K562 (cell line): ENCODE results near the gene HNRNPH1. TPM values are rescaled to one million over a fixed set of nuclear protein-coding genes. Genes with fewer than 3 reads are reported as not detected.
A peak's percentile ranks its signal among the peaks of the same experiment; 100 is the strongest.

Experiments
- ATAC-seq: fragments of 200-7000 bp; cut with Tn5 transposase; 3 replicates; pipeline ENCODE4 v1.9.1; 2020; ENCODE audit warnings: moderate library complexity
- BruUV-seq: library from RNA; stranded (reverse); fragments of 400-500 nt; replicated peaks from 2 replicates; lab custom pipeline; 2021; lab: Mats Ljungman, UMichigan
- CTCF ChIA-PET: fragments of 300-600 bp; formaldehyde crosslinking; extraction: SDS; loops from one replicate; lab custom pipeline; 2021; ENCODE audit warnings: low intra/inter-chr PET ratio; lab: Yijun Ruan, JAX
- POLR2A ChIA-PET: fragments of 300-600, 350-650 bp; sonication (Branson Sonifier 250); formaldehyde crosslinking; extraction: SDS; loops from one replicate; lab custom pipeline; 2021; ENCODE audit warnings: antibody characterized with exemption, inconsistent platforms; lab: Yijun Ruan, JAX
- DNase-seq, 4 experiments: peaks; one replicate each; pipeline versions ENCODE4 v3.0.0 to v3.0.0-alpha.2; 2011 to 2018; ENCODE audit warnings: low spot score in 3 of 4, mixed read lengths in 3 of 4; ENCODE audit errors: extremely low read depth in 1 of 4
- FAIRE-seq: peaks from 2 replicates; lab custom pipeline; 2011; peaks lifted over from hg19 to GRCh38; lab: Jason Lieb, UNC
- H2AFZ ChIP-seq: 2 replicates; pipeline ENCODE4 v1.6.0; 2011; ENCODE audit warnings: low read depth, low read length, control low read depth, inconsistent platforms
- H3K27ac ChIP-seq: fragments of 200-600 bp; 3 replicates; pipeline ENCODE4 v1.8.0; 2011; ENCODE audit warnings: low read depth, mild to moderate bottlenecking, control low read depth, inconsistent platforms, low read length, moderate library complexity, mixed read lengths; ENCODE audit errors: extremely low read depth
- H3K27me3 ChIP-seq, 2 experiments: fragments of 300-600 bp in 1 of 2; 2 replicates in 1 of 2; 3 replicates in 1 of 2; pipeline versions ENCODE4 v1.6.0 to v1.8.0; 2011; ENCODE audit warnings: inconsistent platforms in 2 of 2, low read length in 2 of 2, mild to moderate bottlenecking in 1 of 2, mixed read lengths in 1 of 2, moderate library complexity in 1 of 2; ENCODE audit not compliant: control insufficient read depth in 2 of 2, insufficient read depth in 2 of 2
- H3K36me3 ChIP-seq: fragments of 300-600 bp; 3 replicates; pipeline ENCODE4 v1.8.0; 2011; ENCODE audit warnings: mild to moderate bottlenecking, low read length, inconsistent platforms; ENCODE audit not compliant: control insufficient read depth, insufficient read depth
- H3K4me1 ChIP-seq, 2 experiments: fragments of 200-600 bp in 1 of 2; replicated peaks in 1 of 2; 2 replicates in 1 of 2; 3 replicates in 1 of 2; pipeline versions ENCODE4 v1.5.1 to v1.8.0; 2011; ENCODE audit warnings: inconsistent platforms in 2 of 2, low read length in 2 of 2, mild to moderate bottlenecking in 1 of 2, mixed read lengths in 1 of 2, moderate library complexity in 1 of 2; ENCODE audit not compliant: control insufficient read depth in 2 of 2, insufficient read depth in 2 of 2
- H3K4me2 ChIP-seq: 2 replicates; pipeline ENCODE4 v1.6.1; 2011; ENCODE audit warnings: low read length, control low read depth, inconsistent platforms, mixed read lengths; ENCODE audit not compliant: insufficient read depth
- H3K4me3 ChIP-seq: fragments of 200-600 bp; sonication (generic), shearing (Covaris generic); 2 replicates; pipeline ENCODE4 v1.5.1; 2016; ENCODE audit warnings: control low read depth, inconsistent platforms
- H3K79me2 ChIP-seq: fragments of 200-600 bp; 3 replicates; pipeline ENCODE4 v1.8.0; 2011; ENCODE audit warnings: low read length, inconsistent platforms; ENCODE audit not compliant: control insufficient read depth, insufficient read depth
- H3K9ac ChIP-seq, 2 experiments: 2 replicates each; pipeline versions ENCODE4 v1.6.0 to v1.6.1; 2011; ENCODE audit warnings: low read depth in 2 of 2, low read length in 2 of 2, control low read depth in 1 of 2, inconsistent platforms in 1 of 2, mild to moderate bottlenecking in 1 of 2, mixed read lengths in 1 of 2; ENCODE audit not compliant: insufficient read depth in 1 of 2
- H3K9me1 ChIP-seq: one replicate; pipeline ENCODE4 v1.6.0; 2011; ENCODE audit warnings: inconsistent platforms, mild to moderate bottlenecking, low read length, moderate library complexity; ENCODE audit not compliant: control insufficient read depth, insufficient read depth
- H3K9me3 ChIP-seq: replicated peaks from 2 replicates; pipeline ENCODE4 v1.5.1; 2011; ENCODE audit warnings: low read depth, low read length, inconsistent platforms; ENCODE audit not compliant: control insufficient read depth, insufficient read depth
- H4K20me1 ChIP-seq: replicated peaks from 2 replicates; pipeline ENCODE4 v1.6.1; 2011; ENCODE audit warnings: low read length, inconsistent platforms, mixed read lengths; ENCODE audit not compliant: control insufficient read depth, insufficient read depth
- CHD1 ChIP-seq: fragments of 200-600 bp; sonication (generic); IDR thresholded peaks from one replicate; pipeline ENCODE4 v1.6.1; 2012; ENCODE audit warnings: mild to moderate bottlenecking, moderate library complexity, low read length, inconsistent platforms
- CREB5 ChIP-seq: fragments of 250-450 bp; sonication (Bioruptor Pico); IDR thresholded peaks from 2 replicates; pipeline ENCODE4 v1.5.0; 2020; ENCODE audit warnings: mild to moderate bottlenecking
- HOXB6 ChIP-seq: fragments of 250-450 bp; sonication (Bioruptor Pico); IDR thresholded peaks from 2 replicates; pipeline ENCODE4 v1.5.1; 2022; ENCODE audit warnings: mild to moderate bottlenecking, borderline replicate concordance
- MECOM ChIP-seq: fragments of 250-450 bp; sonication (Bioruptor Pico); IDR thresholded peaks from 2 replicates; pipeline ENCODE4 v1.8.0; 2022; ENCODE audit warnings: inconsistent platforms
- RBM17 ChIP-seq: fragments of 200-400 bp; formaldehyde crosslinking; IDR thresholded peaks from 2 replicates; pipeline ENCODE4 v1.6.1; 2017; ENCODE audit warnings: low read depth, mild to moderate bottlenecking, low read length, borderline replicate concordance
- RERE ChIP-seq: sonication (generic); formaldehyde crosslinking; IDR thresholded peaks from 2 replicates; pipeline ENCODE4 v1.8.0; 2023; ENCODE audit warnings: missing genetic modification reagents, mild to moderate bottlenecking, borderline replicate concordance
- SMAD2 ChIP-seq: fragments of 150-350 bp; IDR thresholded peaks from 2 replicates; pipeline ENCODE4 v1.6.1; 2014; ENCODE audit warnings: low read depth, mild to moderate bottlenecking, low read length
- SRSF7 ChIP-seq: fragments of 200-400 bp; formaldehyde crosslinking; optimal IDR thresholded peaks from 2 replicates; pipeline ENCODE3; 2017; ENCODE audit warnings: mild to moderate bottlenecking, low read depth, low read length
- TCFL5 ChIP-seq: fragments of 250-450 bp; sonication (Bioruptor Pico); conservative IDR thresholded peaks from 2 replicates; pipeline ENCODE4 v1.6.1; 2021; ENCODE audit warnings: mild to moderate bottlenecking, moderate library complexity, matching md5 sums
- ZC3H8 ChIP-seq: fragments of 450-650 bp; IDR thresholded peaks from 2 replicates; pipeline ENCODE4 v1.6.1; 2017
- ZNF431 ChIP-seq: sonication (generic); formaldehyde crosslinking; IDR thresholded peaks from 2 replicates; pipeline ENCODE4 v1.8.0; 2022; ENCODE audit warnings: mild to moderate bottlenecking, missing genetic modification reagents
- ZNF592 ChIP-seq: fragments of 450-650 bp; IDR thresholded peaks from 2 replicates; pipeline ENCODE4 v1.6.1; 2017; ENCODE audit warnings: antibody characterized with exemption, mild to moderate bottlenecking
- ZNF717 ChIP-seq: fragments of 250-450 bp; sonication (Bioruptor Pico); IDR thresholded peaks from 2 replicates; pipeline ENCODE4 v1.5.0; 2021
- WGBS: fragments of 100-300 bp; shearing (Covaris generic); methylation state at CpG from one replicate; pipeline ENCODE4 v1.1.6; 2016; ENCODE audit warnings: low coverage, mixed read lengths; ENCODE audit not compliant: insufficient coverage; ENCODE audit errors: missing lambda C conversion rate; 5-methylcytosine and 5-hydroxymethylcytosine counted together
- in situ Hi-C: fragments of 300-500 bp; cut with MboI; formaldehyde crosslinking; loops from 4 replicates; pipeline ENCODE4 v1.15.0; 2018; ENCODE audit warnings: inconsistent platforms, mixed read lengths
- intact Hi-C: fragments of 100-400 bp; cut with micrococcal nuclease; formaldehyde crosslinking; loops from 2 replicates; pipeline ENCODE4 v1.14.2; 2022
- polyA plus RNA-seq, 8 experiments: library from polyadenylated mRNA; depleted of rRNA in 4 of 8; stranded (reverse) in 5 of 8; unstranded in 3 of 8; fragments of >200 nt; fragmentation: Nextera tagmentation in 2 of 8; fragmentation: Illumina TruSeq in 1 of 8; extraction: Ambion mirVana in 2 of 8; extraction: Trizol in 1 of 8; gene quantifications; 2 replicates each; pipeline versions ENCODE4 v1.2.1 to v1.2.3, GENCODE V29; 2011 to 2014; ENCODE audit warnings: inconsistent platforms in 1 of 8, missing spikeins in 1 of 8
- total RNA-seq, 7 experiments: library from RNA; depleted of rRNA in 6 of 7; stranded (reverse); fragments of >200 nt in 6 of 7; fragmentation: Illumina TruSeq in 2 of 7; extraction: Trizol in 2 of 7; gene quantifications; 2 replicates each; pipeline versions ENCODE4 v1.2.1 to v1.2.3, GENCODE V29; 2011 to 2021; ENCODE audit warnings: low replicate concordance in 1 of 7

The HNRNPH1 gene
- total and polyA plus RNA-seq, 9 of the 15 experiments (the other 6 are each of a cell fraction or from before 2014, with no cell fraction given) = 103 to 656 (median 561) TPM

- no TSS peak for BruUV-seq
- Histone ChIP-seq H3K4me3 (no peak overlapping the region), H3K9me1 (no peaks in the 10 kb centered on the region), H3K36me3 (peaks cover 98% of the 10 kb centered on the region), H3K27ac (no peak overlapping the region), H3K27me3 (no peaks in the 10 kb centered on the region), H3K4me2 (no peak overlapping the region), H3K9ac (no peak overlapping the region), H3K79me2 (peaks cover 59% of the 10 kb centered on the region)
- CTCF ChIA-PET = no interaction called here
- intact Hi-C loops = no loop called here
- 90% methylated on average over 2 of the region's 2 CpGs for WGBS
- peak in 1 of 4 experiments; percentile 5 for DNase-seq
- in situ Hi-C loops = no loop called here
- TF ChIP-seq RERE (CRISPR knock-in tag) = no peak
- TF ChIP-seq MECOM (CRISPR knock-in tag) = no peak
- no peak for TF ChIP-seq SRSF7
- TF ChIP-seq ZC3H8 = no peak
- no peak for TF ChIP-seq ZNF717
- TF ChIP-seq CREB5 (CRISPR knock-in tag) = no peak
- no peak for TF ChIP-seq TCFL5 (CRISPR knock-in tag)
- no peak for TF ChIP-seq HOXB6
- no peak for TF ChIP-seq SMAD2
- no peak for TF ChIP-seq CHD1
- no peak for TF ChIP-seq ZNF592
- no peak for TF ChIP-seq RBM17
- TF ChIP-seq ZNF431 (CRISPR knock-in tag) = no peak
- TF ChIP-seq, all 486 proteins: peak for 0
- ATAC-seq (no peak), FAIRE-seq (no peak)
- no peak overlapping the region for H2AFZ ChIP-seq
- H4K20me1 ChIP-seq = peaks cover 55% of the 10 kb centered on the region
- peaks cover 25 to 53% of the 10 kb centered on the region in 2 experiments; a peak in 4 of 5 replicates for H3K4me1 ChIP-seq
- no peaks in the 10 kb centered on the region for H3K9me3 ChIP-seq
- POLR2A ChIA-PET = interaction anchor here (0.6 to 11.7 kb wide), 5 partner anchors 7 to 117 kb away, joined by 3 to 181 read pairs (median 4); partner anchors contain the start of genes HNRNPH1 and MAML1
These were observed 8.3 kb downstream of the HNRNPH1 start for GRCh38 chr5:179615203-179615602.
